ENCODE data around the gene LRMDA. TPM values are rescaled to one million over a fixed set of nuclear protein-coding genes. Genes with fewer than 3 reads are reported as not detected.

Gene LRMDA
- total and polyA plus RNA-seq, 2 donors (not counting 3 experiments of a cell fraction or from before 2014, with no cell fraction given): 9.7 to 18.0 TPM

GRCh38 chr10:75388082-75388481 lies 43.3 kb upstream of the LRMDA start:
- dilution Hi-C loops (cut with MboI; ENCODE audit: extremely low pct_ligation_motif_present, low sequenced_read_pairs) (no loop called here), intact Hi-C loops (cut with micrococcal nuclease) (no loop called here)
- TF ChIP-seq FOS (IDR thresholded peaks at IDR 0.05; ENCODE audit: borderline replicate concordance, insufficient read depth, low read length): no peak
- Histone ChIP-seq H2AFZ (ENCODE audit: low read depth, low read length) (no peak overlapping the region), H3K79me2 (ENCODE audit: control insufficient read depth, insufficient read depth, low read length) (no peaks in the 10 kb centered on the region), H3K9me1 (replicated peaks; ENCODE audit: control insufficient read depth, extremely low read depth, insufficient read depth, low read length) (no peaks in the 10 kb centered on the region), H3K27ac (ENCODE audit: insufficient read depth, low read depth, low read length) (no peak overlapping the region), H3K4me2 (ENCODE audit: insufficient read depth, low read length) (no peak overlapping the region), H4K20me1 (replicated peaks; ENCODE audit: control insufficient read depth, extremely low read depth, insufficient read depth, low read length) (no peaks in the 10 kb centered on the region), H3K27me3 (ENCODE audit: control insufficient read depth in 2 of 2, insufficient read depth in 2 of 2, low read length in 2 of 2) (no peaks in the 10 kb centered on the region), H3K9ac (replicated peaks; ENCODE audit: extremely low read depth, insufficient read depth, low read length) (no peak overlapping the region), H3K9me3 (replicated peaks; ENCODE audit: control insufficient read depth, insufficient read depth, low read length) (no peaks in the 10 kb centered on the region), H3K36me3 (ENCODE audit: control insufficient read depth in 2 of 2, extremely low read depth in 1 of 2, insufficient read depth in 2 of 2, low read length in 2 of 2) (no peaks in the 10 kb centered on the region), H3K4me3 (replicated peaks in 1 of 3; ENCODE audit: insufficient read depth in 1 of 3, low read depth in 1 of 3, low read length in 3 of 3) (no peak overlapping the region), H3K4me1 (ENCODE audit: control insufficient read depth, extremely low read depth, insufficient read depth, low read length) (no peaks in the 10 kb centered on the region)
- POLR2A ChIA-PET: no interaction called here
- CTCF ChIA-PET: no interaction called here
- BruUV-seq (replicated peaks): no TSS peak
- FAIRE-seq (no peak), DNase-seq (ENCODE audit: low read depth, low spot score) (no peak)

GRCh38 chr10:75390178-75390577 lies 41.2 kb upstream of the LRMDA start:
- H3K27ac ChIP-seq (ENCODE audit: insufficient read depth, low read depth, low read length): no peak overlapping the region
- intact Hi-C loops (cut with micrococcal nuclease): no loop called here
- no peaks in the 10 kb centered on the region for H3K9me1 ChIP-seq (replicated peaks; ENCODE audit: control insufficient read depth, extremely low read depth, insufficient read depth, low read length)
- no peak overlapping the region for H3K4me3 ChIP-seq (replicated peaks in 1 of 3; ENCODE audit: insufficient read depth in 1 of 3, low read depth in 1 of 3, low read length in 3 of 3)
- TF ChIP-seq, protein P1, sequence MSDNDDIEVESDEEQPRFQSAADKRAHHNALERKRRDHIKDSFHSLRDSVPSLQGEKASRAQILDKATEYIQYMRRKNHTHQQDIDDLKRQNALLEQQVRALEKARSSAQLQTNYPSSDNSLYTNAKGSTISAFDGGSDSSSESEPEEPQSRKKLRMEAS (IDR thresholded peaks at IDR 0.05; ENCODE audit: insufficient read depth, insufficient read length): no peak
- TF ChIP-seq MYC (IDR thresholded peaks at IDR 0.05; ENCODE audit: low read depth, low read length) (no peak), CTCF (IDR thresholded peaks at IDR 0.05; ENCODE audit: extremely low read depth in 1 of 2, insufficient read depth in 1 of 2, low read depth in 1 of 2, low read length in 2 of 2) (no peak), GATA2 (IDR thresholded peaks at IDR 0.05; ENCODE audit: insufficient read depth, insufficient read length, low read depth, low read length) (no peak), EZH2 (IDR thresholded peaks at IDR 0.05; ENCODE audit: borderline replicate concordance, low read depth, low read length, severe bottlenecking) (no peak), JUN (IDR thresholded peaks at IDR 0.05; ENCODE audit: borderline replicate concordance, insufficient read depth, insufficient read length, low read depth) (no peak), POLR2A (IDR thresholded peaks at IDR 0.05; ENCODE audit: low read depth, low read length) (no peak), FOS (IDR thresholded peaks at IDR 0.05; ENCODE audit: borderline replicate concordance, insufficient read depth, low read length) (no peak), POLR2AphosphoS5 (IDR thresholded peaks at IDR 0.05; ENCODE audit: insufficient read depth, low read depth, low read length) (no peak)
- dilution Hi-C loops (cut with MboI; ENCODE audit: extremely low pct_ligation_motif_present, low sequenced_read_pairs): no loop called here
- H3K4me2 ChIP-seq (ENCODE audit: insufficient read depth, low read length): no peak overlapping the region
- FAIRE-seq (no peak), DNase-seq (ENCODE audit: low read depth, low spot score) (no peak)
- no peaks in the 10 kb centered on the region for H3K79me2 ChIP-seq (ENCODE audit: control insufficient read depth, insufficient read depth, low read length)
- BruUV-seq (replicated peaks): no TSS peak
- H3K36me3 ChIP-seq (ENCODE audit: control insufficient read depth in 2 of 2, extremely low read depth in 1 of 2, insufficient read depth in 2 of 2, low read length in 2 of 2): no peaks in the 10 kb centered on the region
- H4K20me1 ChIP-seq (replicated peaks; ENCODE audit: control insufficient read depth, extremely low read depth, insufficient read depth, low read length): no peaks in the 10 kb centered on the region
- ChIA-PET CTCF (no interaction called here), POLR2A (no interaction called here)
- no peaks in the 10 kb centered on the region for H3K9me3 ChIP-seq (replicated peaks; ENCODE audit: control insufficient read depth, insufficient read depth, low read length)
- H2AFZ ChIP-seq (ENCODE audit: low read depth, low read length): no peak overlapping the region
- H3K4me1 ChIP-seq (ENCODE audit: control insufficient read depth, extremely low read depth, insufficient read depth, low read length): no peaks in the 10 kb centered on the region
- H3K27me3 ChIP-seq (ENCODE audit: control insufficient read depth in 2 of 2, insufficient read depth in 2 of 2, low read length in 2 of 2): no peaks in the 10 kb centered on the region
- no peak overlapping the region for H3K9ac ChIP-seq (replicated peaks; ENCODE audit: extremely low read depth, insufficient read depth, low read length)
